ENCODE results near the gene EIF3I.

GRCh38 chr1:32228771-32229170 lies 6.6 kb downstream of the EIF3I start:
- TF ChIP-seq CTCF (IDR thresholded peaks at IDR 0.05; ENCODE audit: insufficient read depth, low read depth, low read length) (no peak), EZH2 (IDR thresholded peaks at IDR 0.05; ENCODE audit: insufficient read depth, low read length) (no peak)
